Measurements from ENCODE around the gene EVI5L.

- no peak for TF ChIP-seq CTCF (IDR thresholded peaks at IDR 0.05)
- TF ChIP-seq POLR2A (IDR thresholded peaks at IDR 0.05) = no peak
- TF ChIP-seq POLR2AphosphoS5 (IDR thresholded peaks at IDR 0.05) = peak in 1 of 3 donors; percentile 51
Observed at GRCh38 chr19:7888145-7888825, 58.3 kb downstream of the EVI5L start, which contains the start of gene LRRC8E.

All from breast epithelium (tissue), 3 donors.